HCT116 (cell line): Measurements from ENCODE around the gene DGKK.

Source experiments
- CEBPB ChIP-seq: IDR thresholded peaks from 2 replicates; pipeline ENCODE4 v1.6.1; 2012; ENCODE audit warnings: low read depth
- EZH2 ChIP-seq: fragments of 200-600 bp; sonication (generic); IDR thresholded peaks from 2 replicates; pipeline ENCODE4 v1.6.1; 2017; ENCODE audit warnings: antibody characterized with exemption, mixed run types
- EZH2phosphoT487 ChIP-seq: fragments of 200-600 bp; IDR thresholded peaks from 2 replicates; pipeline ENCODE4 v1.6.1; 2018; ENCODE audit warnings: antibody characterized with exemption, borderline replicate concordance
- JUND ChIP-seq: IDR thresholded peaks from 2 replicates; pipeline ENCODE4 v1.6.1; 2012
- POLR2A ChIP-seq: IDR thresholded peaks from 2 replicates; pipeline ENCODE4 v1.7.0; 2011; ENCODE audit warnings: borderline replicate concordance; ENCODE audit not compliant: insufficient read depth, insufficient read length; ENCODE audit errors: extremely low read depth
- POLR2AphosphoS5 ChIP-seq: IDR thresholded peaks from 2 replicates; pipeline ENCODE4 v1.6.1; 2011; ENCODE audit warnings: mild to moderate bottlenecking, low read depth, low read length, moderate library complexity
- RAD21 ChIP-seq: IDR thresholded peaks from 2 replicates; pipeline ENCODE4 v1.6.1; 2012; ENCODE audit warnings: low read depth, mild to moderate bottlenecking
- SRF ChIP-seq: IDR thresholded peaks from 2 replicates; pipeline ENCODE4 v1.6.1; 2012; ENCODE audit warnings: low read depth
- ZFX ChIP-seq: fragments of 450-650 bp; IDR thresholded peaks from 2 replicates; pipeline ENCODE4 v1.6.1; 2017
- TF ChIP-seq, protein P1 (sequence below): IDR thresholded peaks from 2 replicates; pipeline ENCODE4 v1.6.1; 2012; ENCODE audit warnings: low read depth
- TF ChIP-seq, protein P2 (sequence below), 3 experiments: fragments of 200-600 bp in 1 of 3; sonication (generic) in 1 of 3; IDR thresholded peaks in 2 of 3; conservative IDR thresholded peaks in 1 of 3; 2 replicates each; pipeline ENCODE4 v1.5.1; 2012 to 2017; ENCODE audit warnings: low read depth in 2 of 3, low read length in 2 of 3, antibody characterized with exemption in 1 of 3, borderline replicate concordance in 1 of 3, control low read depth in 1 of 3, mild to moderate bottlenecking in 1 of 3, mixed read lengths in 1 of 3, mixed run types in 1 of 3, moderate library complexity in 1 of 3; ENCODE audit not compliant: insufficient read depth in 1 of 3

DNA sequence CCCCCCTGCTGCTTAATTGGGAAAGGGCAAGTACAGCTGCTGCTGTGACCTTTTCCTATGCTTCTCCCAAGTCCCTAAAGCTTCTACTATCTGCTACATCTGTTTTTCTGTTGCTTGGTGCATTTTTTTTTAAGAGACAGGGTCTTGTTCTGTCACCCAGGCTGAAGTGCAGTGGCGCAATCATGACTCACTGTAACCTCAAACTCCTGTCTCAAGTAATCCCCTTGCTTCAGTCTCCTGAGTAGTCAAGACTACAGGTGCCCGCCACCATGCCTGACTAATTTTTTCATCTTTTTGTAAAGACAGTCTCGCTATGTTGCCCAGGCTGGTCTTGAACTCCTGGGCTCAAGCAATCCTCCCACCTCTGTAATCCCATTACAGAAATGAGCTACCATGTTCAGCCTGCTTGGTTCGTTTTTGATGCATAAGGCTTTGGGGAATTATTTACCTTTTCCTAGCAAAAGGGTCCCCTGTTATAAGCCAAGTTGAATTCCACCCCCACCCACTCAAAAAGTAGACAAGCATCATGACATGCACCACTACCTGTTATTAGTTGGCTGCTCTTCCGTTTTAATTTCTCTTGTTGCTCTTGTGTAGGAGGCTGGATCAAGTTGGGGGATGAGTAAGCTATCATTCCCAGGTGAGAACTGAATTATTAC, 39.6 kb downstream of the DGKK start:
- TF ChIP-seq RAD21, result no peak
- no peak for TF ChIP-seq POLR2AphosphoS5
- TF ChIP-seq, protein P1, sequence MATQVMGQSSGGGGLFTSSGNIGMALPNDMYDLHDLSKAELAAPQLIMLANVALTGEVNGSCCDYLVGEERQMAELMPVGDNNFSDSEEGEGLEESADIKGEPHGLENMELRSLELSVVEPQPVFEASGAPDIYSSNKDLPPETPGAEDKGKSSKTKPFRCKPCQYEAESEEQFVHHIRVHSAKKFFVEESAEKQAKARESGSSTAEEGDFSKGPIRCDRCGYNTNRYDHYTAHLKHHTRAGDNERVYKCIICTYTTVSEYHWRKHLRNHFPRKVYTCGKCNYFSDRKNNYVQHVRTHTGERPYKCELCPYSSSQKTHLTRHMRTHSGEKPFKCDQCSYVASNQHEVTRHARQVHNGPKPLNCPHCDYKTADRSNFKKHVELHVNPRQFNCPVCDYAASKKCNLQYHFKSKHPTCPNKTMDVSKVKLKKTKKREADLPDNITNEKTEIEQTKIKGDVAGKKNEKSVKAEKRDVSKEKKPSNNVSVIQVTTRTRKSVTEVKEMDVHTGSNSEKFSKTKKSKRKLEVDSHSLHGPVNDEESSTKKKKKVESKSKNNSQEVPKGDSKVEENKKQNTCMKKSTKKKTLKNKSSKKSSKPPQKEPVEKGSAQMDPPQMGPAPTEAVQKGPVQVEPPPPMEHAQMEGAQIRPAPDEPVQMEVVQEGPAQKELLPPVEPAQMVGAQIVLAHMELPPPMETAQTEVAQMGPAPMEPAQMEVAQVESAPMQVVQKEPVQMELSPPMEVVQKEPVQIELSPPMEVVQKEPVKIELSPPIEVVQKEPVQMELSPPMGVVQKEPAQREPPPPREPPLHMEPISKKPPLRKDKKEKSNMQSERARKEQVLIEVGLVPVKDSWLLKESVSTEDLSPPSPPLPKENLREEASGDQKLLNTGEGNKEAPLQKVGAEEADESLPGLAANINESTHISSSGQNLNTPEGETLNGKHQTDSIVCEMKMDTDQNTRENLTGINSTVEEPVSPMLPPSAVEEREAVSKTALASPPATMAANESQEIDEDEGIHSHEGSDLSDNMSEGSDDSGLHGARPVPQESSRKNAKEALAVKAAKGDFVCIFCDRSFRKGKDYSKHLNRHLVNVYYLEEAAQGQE, result no peak
- TF ChIP-seq, protein P2, sequence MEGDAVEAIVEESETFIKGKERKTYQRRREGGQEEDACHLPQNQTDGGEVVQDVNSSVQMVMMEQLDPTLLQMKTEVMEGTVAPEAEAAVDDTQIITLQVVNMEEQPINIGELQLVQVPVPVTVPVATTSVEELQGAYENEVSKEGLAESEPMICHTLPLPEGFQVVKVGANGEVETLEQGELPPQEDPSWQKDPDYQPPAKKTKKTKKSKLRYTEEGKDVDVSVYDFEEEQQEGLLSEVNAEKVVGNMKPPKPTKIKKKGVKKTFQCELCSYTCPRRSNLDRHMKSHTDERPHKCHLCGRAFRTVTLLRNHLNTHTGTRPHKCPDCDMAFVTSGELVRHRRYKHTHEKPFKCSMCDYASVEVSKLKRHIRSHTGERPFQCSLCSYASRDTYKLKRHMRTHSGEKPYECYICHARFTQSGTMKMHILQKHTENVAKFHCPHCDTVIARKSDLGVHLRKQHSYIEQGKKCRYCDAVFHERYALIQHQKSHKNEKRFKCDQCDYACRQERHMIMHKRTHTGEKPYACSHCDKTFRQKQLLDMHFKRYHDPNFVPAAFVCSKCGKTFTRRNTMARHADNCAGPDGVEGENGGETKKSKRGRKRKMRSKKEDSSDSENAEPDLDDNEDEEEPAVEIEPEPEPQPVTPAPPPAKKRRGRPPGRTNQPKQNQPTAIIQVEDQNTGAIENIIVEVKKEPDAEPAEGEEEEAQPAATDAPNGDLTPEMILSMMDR (IDR thresholded peaks at IDR 0.05 in 2 of 3, conservative IDR thresholded peaks at IDR 0.05 in 1 of 3; ENCODE audit: borderline replicate concordance in 1 of 3, insufficient read depth in 1 of 3, low read depth in 2 of 3, low read length in 2 of 3), result no peak
- TF ChIP-seq SRF, result no peak
- TF ChIP-seq EZH2, result no peak
- no peak for TF ChIP-seq CEBPB
- TF ChIP-seq EZH2phosphoT487, result no peak
- no peak for TF ChIP-seq ZFX
- TF ChIP-seq JUND, result no peak
- TF ChIP-seq POLR2A, result no peak
